Panc1 (cell line): ENCODE results near the gene WDR48. TPM values are rescaled to one million over a fixed set of nuclear protein-coding genes. Genes with fewer than 3 reads are reported as not detected.

Experiments used
- ATAC-seq: fragments of 200-7000 bp; cut with Tn5 transposase; 2 replicates; pipeline ENCODE4 v1.9.1; 2020; ENCODE audit warnings: mild to moderate bottlenecking, moderate library complexity
- BruUV-seq: library from RNA; stranded (reverse); fragments of 400-500 nt; replicated peaks from 2 replicates; lab custom pipeline; 2021; lab: Mats Ljungman, UMichigan
- CTCF ChIA-PET: fragments of 300-600 bp; sonication (Branson Sonifier 250); formaldehyde crosslinking; loops from one replicate; lab custom pipeline; 2022; ENCODE audit warnings: antibody characterized with exemption; lab: Charles Lee
- POLR2A ChIA-PET: fragments of 300-600 bp; sonication (Branson Sonifier 250); formaldehyde crosslinking; loops from one replicate; lab custom pipeline; 2022; ENCODE audit warnings: antibody characterized with exemption; lab: Charles Lee
- DNase-seq: peaks from one replicate; pipeline ENCODE4 v3.0.0-alpha.2; 2010; ENCODE audit warnings: low read depth, low spot score
- H3K27ac ChIP-seq: 2 replicates; pipeline ENCODE4 v1.5.1; 2011; ENCODE audit warnings: mild to moderate bottlenecking, low read length, inconsistent platforms
- H3K27me3 ChIP-seq: fragments of 200-500 bp; sonication (Bioruptor generic); 2 replicates; pipeline ENCODE4 v1.6.0; 2014; ENCODE audit warnings: low read length, inconsistent platforms; ENCODE audit not compliant: control insufficient read depth, insufficient read depth
- H3K36me3 ChIP-seq: fragments of 200-500 bp; sonication (Bioruptor generic); 2 replicates; pipeline ENCODE4 v1.5.1; 2014; ENCODE audit warnings: inconsistent platforms, mild to moderate bottlenecking, low read length, moderate library complexity; ENCODE audit not compliant: control insufficient read depth, insufficient read depth
- H3K4me1 ChIP-seq: 2 replicates; pipeline ENCODE4 v1.5.1; 2011; ENCODE audit warnings: inconsistent platforms, mild to moderate bottlenecking, low read length, moderate library complexity; ENCODE audit not compliant: control insufficient read depth, insufficient read depth
- H3K4me3 ChIP-seq, 2 experiments: 2 replicates each; pipeline ENCODE4 v1.5.1; 2011 to 2012; ENCODE audit warnings: low read depth in 2 of 2, low read length in 2 of 2, mild to moderate bottlenecking in 2 of 2, inconsistent platforms in 1 of 2, moderate library complexity in 1 of 2
- H3K9me3 ChIP-seq: fragments of 200-500 bp; sonication (Bioruptor generic); 2 replicates; pipeline ENCODE4 v1.5.1; 2014; ENCODE audit warnings: low read depth, mild to moderate bottlenecking, inconsistent platforms, low read length, moderate library complexity; ENCODE audit not compliant: control insufficient read depth, insufficient read depth
- CTCF ChIP-seq: fragments of 450-650 bp; IDR thresholded peaks from 2 replicates; pipeline ENCODE4 v1.5.1; 2017; ENCODE audit warnings: mild to moderate bottlenecking
- POLR2AphosphoS5 ChIP-seq: IDR thresholded peaks from 2 replicates; pipeline ENCODE4 v1.6.1; 2012; ENCODE audit warnings: mild to moderate bottlenecking, low read depth, low read length, moderate library complexity
- REST ChIP-seq, 2 experiments: IDR thresholded peaks; 2 replicates each; pipeline ENCODE4 v1.6.1; 2011 to 2012; ENCODE audit warnings: low read depth in 2 of 2, control low read depth in 1 of 2, low read length in 1 of 2, mild to moderate bottlenecking in 1 of 2, moderate library complexity in 1 of 2; ENCODE audit not compliant: insufficient read depth in 1 of 2
- SIN3A ChIP-seq: IDR thresholded peaks from 2 replicates; pipeline ENCODE4 v1.6.1; 2012; ENCODE audit warnings: low read depth, mild to moderate bottlenecking, low read length, moderate library complexity, borderline replicate concordance; ENCODE audit not compliant: insufficient read depth
- TCF7L2 ChIP-seq: IDR thresholded peaks from 2 replicates; pipeline ENCODE4 v1.6.1; 2011; ENCODE audit warnings: mild to moderate bottlenecking, low read depth, low read length, inconsistent platforms
- in situ Hi-C: cut with HindIII; loops from 2 replicates; pipeline ENCODE4 v1.10.0; 2016; ENCODE audit warnings: low sequenced_read_pairs, low pct_unique_long_range_greater_than_20kb
- intact Hi-C: fragments of 100-400 bp; cut with micrococcal nuclease; formaldehyde crosslinking; loops from one replicate; pipeline ENCODE4 v1.10.0; 2022; ENCODE audit not compliant: unreplicated experiment
- total RNA-seq: library from RNA; stranded (reverse); gene quantifications from one replicate; pipeline ENCODE4 v1.2.1, GENCODE V29; 2021; ENCODE audit not compliant: unreplicated experiment

The WDR48 gene
- total RNA-seq, 1 experiment from 2014 or later = 15.7 TPM

- peak overlapping the region; percentile 81 to 82 for H3K4me3 ChIP-seq
- H3K27me3 ChIP-seq = no peaks in the 10 kb centered on the region
- TF ChIP-seq POLR2AphosphoS5 = no peak
- TF ChIP-seq REST (IDR thresholded peaks at IDR 0.05; ENCODE audit: insufficient read depth in 1 of 2, low read depth in 2 of 2, low read length in 1 of 2) = no peak
- TF ChIP-seq SIN3A = no peak
- no peak for TF ChIP-seq CTCF
- no peak for TF ChIP-seq TCF7L2
- ATAC-seq (no peak), DNase-seq (no peak)
- in situ Hi-C loops (no loop called here), intact Hi-C loops (no loop called here)
- no TSS peak for BruUV-seq
- ChIA-PET POLR2A (interaction anchor here (0.6 kb wide), 1 partner anchor 71 kb away, joined by 5 read pairs; no protein-coding TSS in a partner anchor), CTCF (no interaction called here)
- H3K27ac ChIP-seq = peak overlapping the region; percentile 76
- H3K9me3 ChIP-seq = no peaks in the 10 kb centered on the region
- peaks cover 2% of the 10 kb centered on the region; the same call in 1 of the 2 replicates for H3K36me3 ChIP-seq
- H3K4me1 ChIP-seq = peaks cover 6% of the 10 kb centered on the region
Measured at GRCh38 chr3:39106281-39106811, 54.5 kb downstream of the WDR48 start.

GRCh38 chr3:39106851-39107387 lies 55.1 kb downstream of the WDR48 start:
- in situ Hi-C loops = no loop called here
- DNase-seq (no peak), ATAC-seq (peak; percentile 70)
- Histone ChIP-seq H3K9me3 (no peaks in the 10 kb centered on the region), H3K27me3 (no peaks in the 10 kb centered on the region), H3K4me1 (peaks cover 6% of the 10 kb centered on the region), H3K36me3 (peaks cover 2% of the 10 kb centered on the region; the same call in 1 of the 2 replicates), H3K27ac (peak overlapping the region; percentile 76), H3K4me3 (peak overlapping the region; percentile 81 to 82)
- no peak for TF ChIP-seq POLR2AphosphoS5
- no peak for TF ChIP-seq SIN3A
- intact Hi-C loops = no loop called here
- ChIA-PET CTCF (no interaction called here), POLR2A (interaction anchor here (0.6 kb wide), 1 partner anchor 71 kb away, joined by 5 read pairs; no protein-coding TSS in a partner anchor)
- BruUV-seq = no TSS peak
